CD4-positive, alpha-beta T cell treated with Interleukin-15 for 4 hours (primary cell): ENCODE measurements around the gene PCP4L1.
"Not testable (repeated sequence)": the region's sequence is repeated elsewhere in the genome, so short reads cannot be mapped to it uniquely, and the experiment has no call there.

Experiments
- DNase-seq: peaks from one replicate; pipeline ENCODE4 v3.0.0-alpha.2; 2020; ENCODE audit warnings: low spot score

Gene PCP4L1

GRCh38 chr1:161228032-161228431, 30.5 kb upstream of the PCP4L1 start:
- DNase-seq = no peak

- DNase-seq = no peak
These were observed 28.6 kb upstream of the PCP4L1 start for GRCh38 chr1:161229896-161230295.

GRCh38 chr1:161230762-161231161, 27.8 kb upstream of the PCP4L1 start:
- DNase-seq = no peak

GRCh38 chr1:161233102-161233501, 25.4 kb upstream of the PCP4L1 start:
- no peak for DNase-seq

GRCh38 chr1:161235957-161236775, 22.4 kb upstream of the PCP4L1 start:
- no peak for DNase-seq

- DNase-seq = no peak
These were observed 20.5 kb upstream of the PCP4L1 start, which contains the start of gene NR1I3 for GRCh38 chr1:161238039-161238473. Gene NR1I3 (minus strand): TSS chr1:161238203. CDS start chr1:161236565, 1,638 bp downstream.

GRCh38 chr1:161241682-161242081, 16.9 kb upstream of the PCP4L1 start:
- no peak for DNase-seq

GRCh38 chr1:161242313-161242712, 16.2 kb upstream of the PCP4L1 start:
- no peak for DNase-seq

- DNase-seq = no peak
These were observed 13.7 kb upstream of the PCP4L1 start for GRCh38 chr1:161244888-161245287.

GRCh38 chr1:161250100-161250499, 8.4 kb upstream of the PCP4L1 start:
- not testable (repeated sequence) for DNase-seq

- no peak for DNase-seq
These were observed 7.7 kb upstream of the PCP4L1 start for GRCh38 chr1:161250829-161251228.

GRCh38 chr1:161251579-161251978, 7.0 kb upstream of the PCP4L1 start:
- DNase-seq = no peak

GRCh38 chr1:161255302-161255701, 3.2 kb upstream of the PCP4L1 start:
- not testable (repeated sequence) for DNase-seq

- DNase-seq = not testable (repeated sequence)
These were observed 2.5 kb upstream of the PCP4L1 start for GRCh38 chr1:161255955-161256520.

- DNase-seq = not testable (repeated sequence)
These were observed 1.4 kb upstream of the PCP4L1 start for GRCh38 chr1:161257109-161257508.

GRCh38 chr1:161259345-161259702, 779 bp downstream of the PCP4L1 start:
- no peak for DNase-seq

- DNase-seq = no peak
These were observed 1.2 kb downstream of the PCP4L1 start for GRCh38 chr1:161259765-161260164.

GRCh38 chr1:161260376-161261260, 2.1 kb downstream of the PCP4L1 start:
- no peak for DNase-seq

GRCh38 chr1:161261261-161262235, 3.0 kb downstream of the PCP4L1 start:
- no peak for DNase-seq

- no peak for DNase-seq
These were observed 6.8 kb downstream of the PCP4L1 start for GRCh38 chr1:161265305-161265704.

- DNase-seq = no peak
These were observed 7.7 kb downstream of the PCP4L1 start for GRCh38 chr1:161266202-161266601.
